Psoas muscle (tissue), 8 donors: ENCODE data around the gene KRTAP10-5. TPM values are rescaled to one million over a fixed set of nuclear protein-coding genes. Genes with fewer than 3 reads are reported as not detected.
"Not testable (repeated sequence)": the region's sequence is repeated elsewhere in the genome, so short reads cannot be mapped to it uniquely, and the experiment has no call there.

Experiments
- ATAC-seq, 4 donors: fragments of 200-7000 bp; cut with Tn5 transposase; one replicate each; pipeline ENCODE4 v1.9.1; 2020; ENCODE audit warnings: moderate library complexity in 3 of 4, mild to moderate bottlenecking in 2 of 4
- DNase-seq, 2 donors: peaks; one replicate each; pipeline ENCODE4 v3.0.0-alpha.2; 2020
- H3K27ac ChIP-seq: fragments of 200-600 bp; one replicate; pipeline ENCODE4 v1.8.0; 2022
- H3K27me3 ChIP-seq, 3 donors: fragments of 200-600 bp in 1 of 3; one replicate each; pipeline versions ENCODE4 v1.6.1 to v1.8.0; 2013 to 2022; ENCODE audit warnings: low read length in 2 of 3, mild to moderate bottlenecking in 2 of 3, moderate library complexity in 1 of 3; ENCODE audit not compliant: insufficient read depth in 3 of 3
- H3K36me3 ChIP-seq, 2 donors: fragments of 200-600 bp in 1 of 2; one replicate each; pipeline versions ENCODE4 v1.6.1 to v1.8.0; 2013 to 2022; ENCODE audit warnings: low read depth in 1 of 2, mild to moderate bottlenecking in 1 of 2, moderate library complexity in 1 of 2; ENCODE audit not compliant: insufficient read depth in 1 of 2
- H3K4me1 ChIP-seq: fragments of 200-600 bp; one replicate; pipeline ENCODE4 v1.8.0; 2022
- H3K4me3 ChIP-seq: fragments of 200-600 bp; one replicate; pipeline ENCODE4 v1.8.0; 2022; ENCODE audit warnings: mild to moderate bottlenecking
- H3K9me3 ChIP-seq: fragments of 200-600 bp; one replicate; pipeline ENCODE4 v1.8.0; 2022
- WGBS, 3 donors: extraction: QIAGEN DNeasy Blood & Tissue Kit; methylation state at CpG; one replicate each; pipeline versions ENCODE4 v1.1.6 to v1.1.7; 2013; 5-methylcytosine and 5-hydroxymethylcytosine counted together
- intact Hi-C, 2 donors: fragments of 100-400 bp; cut with DNase I; formaldehyde crosslinking; loops; one replicate each; pipeline versions ENCODE4 v1.11.0 to v1.14.2; 2022
- long read RNA-seq, 2 donors: library from polyadenylated mRNA; unstranded; transcript quantifications; one replicate each; pipeline ENCODE4 v2.0.0, GENCODE V29; 2021
- polyA plus RNA-seq, 3 donors: library from polyadenylated mRNA; stranded (reverse); fragments of 200-250 nt; gene quantifications; one replicate each; pipeline ENCODE4 v1.2.3, GENCODE V29; 2013
- total RNA-seq, 4 donors: library from RNA; stranded (reverse); fragmentation: NEBNext Ultra II Directional in 2 of 4; extraction: Animal tissue kit (Norgen Biotek cat#: 25700) in 2 of 4; gene quantifications; one replicate each; pipeline versions ENCODE4 v1.2.1 to v1.2.4, GENCODE V29; 2021 to 2023
- TF ChIP-seq, protein P1 (sequence below): fragments of 200-600 bp; IDR thresholded peaks from one replicate; pipeline ENCODE4 v1.8.0; 2022; ENCODE audit warnings: antibody characterized with exemption
- donor health status: healthy with polysubstance abuse.
- donor health status: DM: no; HTN: no; CAD: no; lungs with moderate emphysema.
- donor health status: Bipolar disorder and iron deficiency.
- donor health status: healthy.
- donor health status: DM: yes; HTN: yes; CAD: no.
- donor health status: DM: no; HTN: no; CAD: no.
- donor health status: DM: no; HTN: no; CAD: no.
- donor health status: DM: yes; HTN: yes; CAD: no.

Gene KRTAP10-5
- total RNA-seq (not detected), polyA plus RNA-seq (not detected)
- long read RNA-seq, donor 1, result 0 reads
- long read RNA-seq, donor 2, result 0 reads

DNA sequence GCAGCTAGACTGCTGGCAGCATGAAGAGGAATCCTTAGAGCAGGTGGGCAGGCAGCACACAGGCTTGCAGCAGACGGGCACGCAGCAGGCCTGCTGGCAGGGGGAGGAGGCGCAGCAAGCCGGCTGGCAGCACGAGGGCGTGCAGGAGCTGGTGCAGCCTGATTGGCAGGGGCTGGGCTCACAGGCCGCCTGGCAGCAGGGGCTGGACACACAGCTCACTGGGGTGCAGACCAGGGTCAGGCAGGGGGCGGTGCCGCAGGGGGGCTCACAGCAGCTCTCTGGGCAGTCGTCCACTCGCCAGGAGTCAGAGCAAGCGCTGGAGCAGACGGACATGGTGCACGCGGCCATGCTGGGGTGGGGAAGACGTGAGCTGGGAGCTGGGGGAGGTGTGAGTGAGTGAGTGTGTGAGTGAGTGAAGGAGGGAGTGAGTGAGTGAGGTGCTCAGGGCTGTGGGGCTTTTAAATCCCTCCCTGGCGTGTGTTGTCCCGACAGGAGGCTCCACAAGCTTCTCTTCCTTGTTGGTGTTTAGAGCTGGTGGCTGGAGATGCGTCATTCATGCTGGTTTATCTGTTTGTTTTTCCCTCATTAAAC, at the start of gene KRTAP10-5:
KRTAP10-5 (minus strand) TSS at position 374 of the 591 bp plus-strand sequence; CDS start at position 348, 26 bp downstream.
- 16 to 28% (median 26%) methylated on average over 17 to 19 of the region's 19 CpGs for WGBS, 3 donors
- intact Hi-C loops, ATAC-seq: not testable (repeated sequence)

DNA sequence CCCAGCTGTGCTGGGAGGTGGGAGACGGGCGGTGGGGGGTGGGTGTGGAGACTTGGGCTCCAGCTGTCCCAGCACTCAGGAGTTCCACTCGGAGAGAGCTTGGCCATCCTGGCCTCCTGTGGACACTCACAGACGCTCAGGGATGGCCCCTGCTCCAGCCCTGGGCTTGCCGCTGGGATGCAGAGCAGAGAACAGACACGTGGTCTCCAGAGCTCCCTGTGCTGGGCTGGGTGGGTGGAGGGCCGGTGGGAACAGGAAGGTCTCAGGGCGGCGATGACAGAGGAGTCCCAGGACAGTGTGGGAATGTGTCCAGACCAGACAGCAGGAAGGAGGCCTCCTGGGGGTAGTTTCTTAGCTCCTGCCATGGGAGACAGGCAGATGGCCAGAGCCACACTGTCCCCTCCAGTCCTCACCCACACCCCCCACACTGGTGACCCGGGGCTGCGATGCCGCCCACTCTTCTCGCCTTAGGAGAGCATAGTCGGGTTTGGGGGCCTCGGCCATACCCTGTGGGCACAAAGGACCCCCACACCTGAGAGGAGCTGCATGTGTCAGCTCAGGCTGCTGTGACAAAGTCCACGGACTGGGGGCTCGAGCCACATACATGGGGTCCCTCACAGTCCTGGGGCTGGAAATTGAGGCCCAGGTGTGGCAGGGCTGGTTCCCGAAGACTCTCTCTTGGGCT, 48.4 kb upstream of the KRTAP10-5 start:
- 55 to 65% (median 61%) methylated on average over 16 to 18 of the region's 18 CpGs for WGBS, 3 donors
- no peak for ATAC-seq
- intact Hi-C loops, result no loop called here

More for the DNA sequence above, at the start of gene KRTAP10-5:
- Histone ChIP-seq H3K9me3 (peaks cover 13% of the 10 kb centered on the region), H3K27me3 (peaks cover 7 to 44% (median 13%) of the 10 kb centered on the region in 3 donors)
- H3K36me3 ChIP-seq, H3K27ac ChIP-seq, DNase-seq, H3K4me1 ChIP-seq, H3K4me3 ChIP-seq: not testable (repeated sequence)

GRCh38 chr21:44627831-44628233, 47.4 kb upstream of the KRTAP10-5 start:
- H3K9me3 ChIP-seq, result peaks cover 19% of the 10 kb centered on the region
- H3K4me1 ChIP-seq, H3K27ac ChIP-seq, DNase-seq, H3K36me3 ChIP-seq, H3K4me3 ChIP-seq, ATAC-seq, intact Hi-C loops: not testable (repeated sequence)
- H3K27me3 ChIP-seq, result peaks cover 0 to 13% (median 0%) of the 10 kb centered on the region in 3 donors
- WGBS, 3 donors, result 9 to 21% (median 17%) methylated on average over 14 to 15 of the region's 15 CpGs

More for the DNA sequence above, 48.4 kb upstream of the KRTAP10-5 start:
- no peaks in the 10 kb centered on the region for H3K4me1 ChIP-seq
- no peak overlapping the region for H3K27ac ChIP-seq
- H3K4me3 ChIP-seq, result no peak overlapping the region
- DNase-seq, result no peak
- peaks cover 11% of the 10 kb centered on the region for H3K9me3 ChIP-seq
- H3K27me3 ChIP-seq, result peaks cover 0 to 16% (median 0%) of the 10 kb centered on the region in 3 donors
- no peaks in the 10 kb centered on the region for H3K36me3 ChIP-seq
- TF ChIP-seq, protein P1, sequence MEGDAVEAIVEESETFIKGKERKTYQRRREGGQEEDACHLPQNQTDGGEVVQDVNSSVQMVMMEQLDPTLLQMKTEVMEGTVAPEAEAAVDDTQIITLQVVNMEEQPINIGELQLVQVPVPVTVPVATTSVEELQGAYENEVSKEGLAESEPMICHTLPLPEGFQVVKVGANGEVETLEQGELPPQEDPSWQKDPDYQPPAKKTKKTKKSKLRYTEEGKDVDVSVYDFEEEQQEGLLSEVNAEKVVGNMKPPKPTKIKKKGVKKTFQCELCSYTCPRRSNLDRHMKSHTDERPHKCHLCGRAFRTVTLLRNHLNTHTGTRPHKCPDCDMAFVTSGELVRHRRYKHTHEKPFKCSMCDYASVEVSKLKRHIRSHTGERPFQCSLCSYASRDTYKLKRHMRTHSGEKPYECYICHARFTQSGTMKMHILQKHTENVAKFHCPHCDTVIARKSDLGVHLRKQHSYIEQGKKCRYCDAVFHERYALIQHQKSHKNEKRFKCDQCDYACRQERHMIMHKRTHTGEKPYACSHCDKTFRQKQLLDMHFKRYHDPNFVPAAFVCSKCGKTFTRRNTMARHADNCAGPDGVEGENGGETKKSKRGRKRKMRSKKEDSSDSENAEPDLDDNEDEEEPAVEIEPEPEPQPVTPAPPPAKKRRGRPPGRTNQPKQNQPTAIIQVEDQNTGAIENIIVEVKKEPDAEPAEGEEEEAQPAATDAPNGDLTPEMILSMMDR, result no peak

DNA sequence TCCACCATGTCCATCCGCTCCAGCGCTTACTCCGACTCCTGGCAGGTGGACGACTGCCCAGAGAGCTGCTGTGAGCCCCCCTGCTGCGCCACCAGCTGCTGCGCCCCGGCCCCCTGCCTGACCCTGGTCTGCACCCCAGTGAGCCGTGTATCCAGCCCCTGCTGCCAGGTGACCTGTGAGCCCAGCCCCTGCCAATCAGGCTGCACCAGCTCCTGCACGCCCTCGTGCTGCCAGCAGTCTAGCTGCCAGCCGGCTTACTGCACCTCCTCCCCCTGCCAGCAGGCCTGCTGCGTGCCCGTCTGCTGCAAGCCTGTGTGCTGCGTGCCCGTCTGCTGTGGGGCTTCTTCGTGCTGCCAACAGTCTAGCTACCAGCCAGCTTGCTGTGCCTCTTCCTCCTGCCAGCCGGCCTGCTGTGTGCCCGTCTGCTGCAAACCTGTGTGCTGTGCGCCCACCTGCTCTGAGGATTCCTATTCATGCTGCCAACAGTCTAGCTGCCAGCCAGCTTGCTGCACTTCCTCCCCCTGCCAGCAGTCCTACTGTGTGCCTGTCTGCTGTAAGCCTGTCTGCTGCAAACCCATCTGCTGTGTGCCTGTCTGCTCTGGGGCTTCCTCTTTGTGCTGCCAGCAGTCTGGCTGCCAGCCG, 46.9 kb upstream of the KRTAP10-5 start:
- intact Hi-C loops, ATAC-seq: not testable (repeated sequence)
- H3K9me3 ChIP-seq, result peaks cover 18% of the 10 kb centered on the region

GRCh38 chr21:44626673-44627143, 46.3 kb upstream of the KRTAP10-5 start, which contains the start of gene KRTAP10-9:
KRTAP10-9 (plus strand) TSS chr21:44627093; CDS start chr21:44627172, 79 bp downstream.
- intact Hi-C loops, result no loop called here
- TF ChIP-seq, protein P1, result no peak
- Histone ChIP-seq H3K9me3 (peaks cover 14% of the 10 kb centered on the region), H3K4me3 (no peak within 1 kb of the TSS), H3K36me3 (no peaks in the 10 kb centered on the region), H3K27ac (no peak within 1 kb of the TSS), H3K27me3 (peaks cover 0 to 13% (median 0%) of the 10 kb centered on the region in 3 donors), H3K4me1 (no peaks in the 10 kb centered on the region)
- DNase-seq (no peak), ATAC-seq (no peak)
- WGBS, 3 donors, result 44 to 51% (median 48%) methylated on average over 6 to 7 of the region's 7 CpGs

More for the DNA sequence above, 46.9 kb upstream of the KRTAP10-5 start:
- H3K27me3 ChIP-seq, result peaks cover 0 to 13% (median 0%) of the 10 kb centered on the region in 3 donors
- not testable (repeated sequence) for H3K36me3 ChIP-seq, H3K4me1 ChIP-seq, H3K27ac ChIP-seq, H3K4me3 ChIP-seq, DNase-seq
- 42 to 49% (median 49%) methylated on average over 13 to 18 of the region's 20 CpGs for WGBS, 3 donors
